OCI-LY1 (cell line): ENCODE results near the gene BMP6.

ENCODE experiments used
- EZH2 ChIP-seq: fragments of 200-600 bp; sonication (generic), shearing (Covaris generic); IDR thresholded peaks from 2 replicates; pipeline ENCODE4 v1.8.0; 2017; ENCODE audit warnings: borderline replicate concordance, mixed run types, mild to moderate bottlenecking, antibody characterized with exemption, low read length, moderate library complexity, mixed read lengths
- TF ChIP-seq, protein P1 (sequence below): fragments of 200-600 bp; sonication (generic), shearing (Covaris generic); IDR thresholded peaks from 2 replicates; pipeline ENCODE4 v1.5.1; 2017; ENCODE audit warnings: mild to moderate bottlenecking, antibody characterized with exemption, low read length, moderate library complexity, mixed read lengths

DNA sequence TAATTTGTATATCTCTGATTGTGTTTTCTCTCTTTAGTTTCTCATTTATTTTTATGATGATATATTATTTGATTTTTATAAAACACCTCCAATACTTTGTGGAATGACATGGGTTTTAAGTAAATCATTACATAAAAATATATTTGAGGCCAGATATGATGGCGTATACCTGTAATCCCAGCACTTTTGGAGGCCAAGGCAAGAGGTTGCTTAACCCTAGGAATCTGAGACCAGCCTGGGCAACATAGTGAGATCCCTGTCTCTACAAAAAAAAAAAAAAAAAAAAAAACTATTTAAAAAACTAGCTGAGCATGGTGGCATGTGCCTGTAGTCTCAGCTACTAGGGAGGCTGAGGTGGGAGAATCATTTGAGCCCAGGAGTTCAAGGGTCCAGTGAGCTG, 87.3 kb downstream of the BMP6 start:
- TF ChIP-seq, protein P1, sequence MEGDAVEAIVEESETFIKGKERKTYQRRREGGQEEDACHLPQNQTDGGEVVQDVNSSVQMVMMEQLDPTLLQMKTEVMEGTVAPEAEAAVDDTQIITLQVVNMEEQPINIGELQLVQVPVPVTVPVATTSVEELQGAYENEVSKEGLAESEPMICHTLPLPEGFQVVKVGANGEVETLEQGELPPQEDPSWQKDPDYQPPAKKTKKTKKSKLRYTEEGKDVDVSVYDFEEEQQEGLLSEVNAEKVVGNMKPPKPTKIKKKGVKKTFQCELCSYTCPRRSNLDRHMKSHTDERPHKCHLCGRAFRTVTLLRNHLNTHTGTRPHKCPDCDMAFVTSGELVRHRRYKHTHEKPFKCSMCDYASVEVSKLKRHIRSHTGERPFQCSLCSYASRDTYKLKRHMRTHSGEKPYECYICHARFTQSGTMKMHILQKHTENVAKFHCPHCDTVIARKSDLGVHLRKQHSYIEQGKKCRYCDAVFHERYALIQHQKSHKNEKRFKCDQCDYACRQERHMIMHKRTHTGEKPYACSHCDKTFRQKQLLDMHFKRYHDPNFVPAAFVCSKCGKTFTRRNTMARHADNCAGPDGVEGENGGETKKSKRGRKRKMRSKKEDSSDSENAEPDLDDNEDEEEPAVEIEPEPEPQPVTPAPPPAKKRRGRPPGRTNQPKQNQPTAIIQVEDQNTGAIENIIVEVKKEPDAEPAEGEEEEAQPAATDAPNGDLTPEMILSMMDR: no peak
- no peak for TF ChIP-seq EZH2
